ENCODE data around the gene CXorf38.

Gene CXorf38

DNA sequence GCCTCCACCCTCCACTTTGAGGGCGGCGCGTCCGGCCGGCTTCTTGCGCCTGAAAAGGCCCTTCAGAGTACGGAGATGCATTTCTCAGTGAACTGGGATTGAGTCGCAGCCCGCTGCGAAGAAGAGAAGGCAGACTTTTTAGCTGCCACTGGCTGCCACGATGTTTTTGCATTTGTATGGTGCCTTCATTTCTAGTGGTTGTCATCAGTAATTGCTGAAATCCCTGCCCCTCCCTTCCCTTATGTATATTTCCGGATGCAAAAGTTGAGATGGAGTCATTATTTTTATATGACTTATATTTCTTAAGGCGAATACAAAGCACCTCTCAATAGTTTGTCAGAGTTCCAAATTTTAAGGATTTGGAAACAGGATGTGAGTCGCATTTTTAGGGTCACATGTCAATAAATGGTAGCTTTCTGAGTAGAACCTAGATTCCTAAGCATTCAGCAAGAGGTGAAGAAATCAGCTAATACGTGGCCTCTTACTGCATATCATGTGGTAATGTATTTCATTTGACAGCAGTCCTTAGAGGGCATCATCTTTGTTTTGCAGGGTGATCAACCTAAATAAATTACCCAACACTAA is 65.9 kb downstream of the CXorf38 start:
- no peak for TF ChIP-seq POLR2A (IDR thresholded peaks at IDR 0.05; ENCODE audit: low read depth, low read length)
- DNase-seq (ENCODE audit: insufficient read length) (no peak), FAIRE-seq (no peak)

GRCh38 chrX:40580537-40581335 is 66.6 kb downstream of the CXorf38 start, which contains the start of gene ATP6AP2:
TSS of gene ATP6AP2 (plus strand) at chrX:40580970. CDS start at chrX:40581066, 96 bp downstream.
- 0 out of 2 replicates have a peak, but pooled peaks have one; percentile 4 for TF ChIP-seq TAF1 (IDR thresholded peaks at IDR 0.05; ENCODE audit: borderline replicate concordance, low read depth, low read length)
- peak; percentile 76 for TF ChIP-seq POLR2A (IDR thresholded peaks at IDR 0.05; ENCODE audit: low read depth, low read length)
- peak; percentile 49; the same call in 1 of the 2 replicates for TF ChIP-seq POLR2AphosphoS5 (IDR thresholded peaks at IDR 0.05; ENCODE audit: low read depth, low read length)
- DNase-seq (ENCODE audit: insufficient read length) = peak; percentile 70
- peak; percentile 90 for FAIRE-seq

DNA sequence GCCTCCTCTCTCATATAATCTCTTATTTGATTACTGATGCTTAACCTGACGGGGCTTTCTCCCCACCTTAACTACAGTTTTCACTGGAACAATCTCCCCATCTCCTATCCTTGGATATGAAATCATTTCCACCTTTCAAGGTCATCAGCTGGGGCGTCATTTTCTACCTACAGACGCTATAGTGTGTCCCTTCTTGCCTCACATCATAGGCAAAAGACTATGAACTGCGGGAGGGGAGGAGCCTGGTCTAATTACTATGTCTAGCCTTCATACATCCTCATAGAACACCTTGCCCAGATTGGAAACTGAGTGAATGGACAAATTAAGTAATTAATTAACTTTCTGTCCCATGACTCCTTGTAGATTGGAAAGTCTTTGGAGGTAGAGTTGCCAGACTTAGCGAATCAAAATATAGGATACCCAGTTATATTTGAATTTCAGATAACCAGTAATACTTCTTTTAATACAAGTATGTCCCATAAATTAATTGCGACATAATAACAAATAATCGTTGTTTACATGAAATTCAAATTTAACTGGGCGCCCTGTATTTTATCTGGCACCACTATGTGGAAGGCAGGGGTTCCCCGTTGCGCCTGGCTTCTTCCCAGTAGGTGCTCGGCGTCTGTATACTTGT is 67.3 kb downstream of the CXorf38 start:
- no peak for DNase-seq (ENCODE audit: insufficient read length)
- peak; percentile 5 for FAIRE-seq
- no peak for TF ChIP-seq POLR2A (IDR thresholded peaks at IDR 0.05; ENCODE audit: low read depth, low read length)
- TF ChIP-seq POLR2AphosphoS5 (IDR thresholded peaks at IDR 0.05; ENCODE audit: low read depth, low read length) = no peak
- no peak for TF ChIP-seq TAF1 (IDR thresholded peaks at IDR 0.05; ENCODE audit: borderline replicate concordance, low read depth, low read length)

GRCh38 chrX:40579141-40579540 is 68.2 kb downstream of the CXorf38 start:
- FAIRE-seq (no peak), DNase-seq (ENCODE audit: insufficient read length) (no peak)
- no peak for TF ChIP-seq POLR2AphosphoS5 (IDR thresholded peaks at IDR 0.05; ENCODE audit: low read depth, low read length)
- no peak for TF ChIP-seq POLR2A (IDR thresholded peaks at IDR 0.05; ENCODE audit: low read depth, low read length)
- TF ChIP-seq TAF1 (IDR thresholded peaks at IDR 0.05; ENCODE audit: borderline replicate concordance, low read depth, low read length) = no peak

DNA sequence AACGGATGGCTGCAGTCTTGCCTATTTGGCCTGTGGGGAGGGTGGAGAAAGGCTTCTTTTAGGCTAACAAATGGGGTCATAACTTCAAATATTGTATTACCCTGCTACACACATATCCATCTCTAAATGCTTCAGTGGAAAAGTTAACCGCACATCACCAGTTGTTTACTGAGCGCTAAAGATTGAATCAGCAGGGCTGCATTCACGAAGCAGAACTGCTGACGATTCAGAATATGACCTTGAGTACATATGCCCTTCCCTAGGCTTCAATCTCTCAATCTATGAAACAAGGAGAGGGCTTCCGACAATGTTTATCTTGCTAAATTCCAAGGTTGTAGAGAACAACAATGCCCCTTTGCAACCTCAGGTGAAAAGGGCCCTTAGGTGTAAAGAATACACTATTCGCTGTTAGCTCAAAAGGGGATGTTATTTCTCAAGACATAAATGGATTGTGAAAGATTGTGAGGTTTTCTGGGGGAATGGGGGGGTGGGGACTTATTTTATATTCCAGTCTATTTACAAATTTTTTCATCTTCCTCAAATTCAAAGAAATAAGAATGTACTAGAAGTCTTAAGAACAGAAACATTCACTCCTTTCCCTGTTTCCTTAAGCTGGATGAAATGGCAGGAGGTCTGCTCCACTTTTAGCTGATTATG is 69.2 kb downstream of the CXorf38 start:
- TF ChIP-seq POLR2AphosphoS5 (IDR thresholded peaks at IDR 0.05; ENCODE audit: low read depth, low read length) (no peak), POLR2A (IDR thresholded peaks at IDR 0.05; ENCODE audit: low read depth, low read length) (no peak), TAF1 (IDR thresholded peaks at IDR 0.05; ENCODE audit: borderline replicate concordance, low read depth, low read length) (no peak)
- FAIRE-seq (no peak), DNase-seq (ENCODE audit: insufficient read length) (no peak)
